ENCODE measurements around the gene TMBIM1. TPM values are rescaled to one million over a fixed set of nuclear protein-coding genes. Genes with fewer than 3 reads are reported as not detected.

Gene TMBIM1
- total RNA-seq, 1 experiment from 2014 or later, result 23.5 TPM

GRCh38 chr2:218289639-218290315 is 2.5 kb downstream of the TMBIM1 start:
- ATAC-seq, result no peak
- H3K4me3 Mint-ChIP-seq, result no peak overlapping the region; the same call in 1 of the 2 replicates
- no peaks in the 10 kb centered on the region for H3K36me3 Mint-ChIP-seq
- peaks cover 48% of the 10 kb centered on the region for H3K4me1 Mint-ChIP-seq
- POLR2A ChIA-PET, result no interaction called here
- H3K9me3 Mint-ChIP-seq, result no peaks in the 10 kb centered on the region
- no peak overlapping the region for H3K27ac Mint-ChIP-seq
- TF ChIP-seq, protein P1, sequence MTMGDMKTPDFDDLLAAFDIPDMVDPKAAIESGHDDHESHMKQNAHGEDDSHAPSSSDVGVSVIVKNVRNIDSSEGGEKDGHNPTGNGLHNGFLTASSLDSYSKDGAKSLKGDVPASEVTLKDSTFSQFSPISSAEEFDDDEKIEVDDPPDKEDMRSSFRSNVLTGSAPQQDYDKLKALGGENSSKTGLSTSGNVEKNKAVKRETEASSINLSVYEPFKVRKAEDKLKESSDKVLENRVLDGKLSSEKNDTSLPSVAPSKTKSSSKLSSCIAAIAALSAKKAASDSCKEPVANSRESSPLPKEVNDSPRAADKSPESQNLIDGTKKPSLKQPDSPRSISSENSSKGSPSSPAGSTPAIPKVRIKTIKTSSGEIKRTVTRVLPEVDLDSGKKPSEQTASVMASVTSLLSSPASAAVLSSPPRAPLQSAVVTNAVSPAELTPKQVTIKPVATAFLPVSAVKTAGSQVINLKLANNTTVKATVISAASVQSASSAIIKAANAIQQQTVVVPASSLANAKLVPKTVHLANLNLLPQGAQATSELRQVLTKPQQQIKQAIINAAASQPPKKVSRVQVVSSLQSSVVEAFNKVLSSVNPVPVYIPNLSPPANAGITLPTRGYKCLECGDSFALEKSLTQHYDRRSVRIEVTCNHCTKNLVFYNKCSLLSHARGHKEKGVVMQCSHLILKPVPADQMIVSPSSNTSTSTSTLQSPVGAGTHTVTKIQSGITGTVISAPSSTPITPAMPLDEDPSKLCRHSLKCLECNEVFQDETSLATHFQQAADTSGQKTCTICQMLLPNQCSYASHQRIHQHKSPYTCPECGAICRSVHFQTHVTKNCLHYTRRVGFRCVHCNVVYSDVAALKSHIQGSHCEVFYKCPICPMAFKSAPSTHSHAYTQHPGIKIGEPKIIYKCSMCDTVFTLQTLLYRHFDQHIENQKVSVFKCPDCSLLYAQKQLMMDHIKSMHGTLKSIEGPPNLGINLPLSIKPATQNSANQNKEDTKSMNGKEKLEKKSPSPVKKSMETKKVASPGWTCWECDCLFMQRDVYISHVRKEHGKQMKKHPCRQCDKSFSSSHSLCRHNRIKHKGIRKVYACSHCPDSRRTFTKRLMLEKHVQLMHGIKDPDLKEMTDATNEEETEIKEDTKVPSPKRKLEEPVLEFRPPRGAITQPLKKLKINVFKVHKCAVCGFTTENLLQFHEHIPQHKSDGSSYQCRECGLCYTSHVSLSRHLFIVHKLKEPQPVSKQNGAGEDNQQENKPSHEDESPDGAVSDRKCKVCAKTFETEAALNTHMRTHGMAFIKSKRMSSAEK (CRISPR knock-in tag; IDR thresholded peaks at IDR 0.05; ENCODE audit: borderline replicate concordance), result no peak
- no peak for TF ChIP-seq ZNF671 (CRISPR knock-in tag; IDR thresholded peaks at IDR 0.05)
- peaks cover 4% of the 10 kb centered on the region; the same call in 1 of the 2 replicates for H3K27me3 Mint-ChIP-seq (ENCODE audit: low read depth)
- no peak for DNase-seq (ENCODE audit: low spot score)
- CTCF ChIA-PET, result interaction anchor here (1.2 to 2.4 kb wide), 2 partner anchors 12 to 19 kb away, joined by 5 to 9 read pairs; partner anchors contain the start of genes AAMP and PNKD

- Mint-ChIP-seq H3K36me3 (no peaks in the 10 kb centered on the region), H3K9me3 (no peaks in the 10 kb centered on the region), H3K27me3 (ENCODE audit: low read depth) (0 out of 2 replicates have a peak, but pooled peaks cover 4% of the 10 kb centered on the region), H3K27ac (peak overlapping the region; percentile 43), H3K4me3 (no peak overlapping the region; the same call in 1 of the 2 replicates), H3K4me1 (peaks cover 26% of the 10 kb centered on the region)
- no peak for TF ChIP-seq PRRX2 (CRISPR knock-in tag; IDR thresholded peaks at IDR 0.05)
- peak; percentile 66 for TF ChIP-seq ZNF423 (CRISPR knock-in tag; IDR thresholded peaks at IDR 0.05)
- TF ChIP-seq KAT7 (CRISPR knock-in tag; IDR thresholded peaks at IDR 0.05; ENCODE audit: borderline replicate concordance), result no peak
- ChIA-PET POLR2A (interaction anchor here (0.5 to 1.8 kb wide), 6 partner anchors 12 to 1592 kb away, joined by 3 to 10 read pairs (median 4); partner anchors contain the start of genes AAMP, IGFBP5 and PNKD), CTCF (interaction anchor here (0.5 to 3.2 kb wide), 13 partner anchors 14 to 1302 kb away, joined by 3 to 21 read pairs (median 6); partner anchors contain the start of genes AAMP, CATIP, CTDSP1 and PNKD)
- ATAC-seq, result peak; percentile 93
- peak; percentile 78 for DNase-seq (ENCODE audit: low spot score)
Observed at GRCh38 chr2:218286570-218287459, 5.5 kb downstream of the TMBIM1 start.

DNA sequence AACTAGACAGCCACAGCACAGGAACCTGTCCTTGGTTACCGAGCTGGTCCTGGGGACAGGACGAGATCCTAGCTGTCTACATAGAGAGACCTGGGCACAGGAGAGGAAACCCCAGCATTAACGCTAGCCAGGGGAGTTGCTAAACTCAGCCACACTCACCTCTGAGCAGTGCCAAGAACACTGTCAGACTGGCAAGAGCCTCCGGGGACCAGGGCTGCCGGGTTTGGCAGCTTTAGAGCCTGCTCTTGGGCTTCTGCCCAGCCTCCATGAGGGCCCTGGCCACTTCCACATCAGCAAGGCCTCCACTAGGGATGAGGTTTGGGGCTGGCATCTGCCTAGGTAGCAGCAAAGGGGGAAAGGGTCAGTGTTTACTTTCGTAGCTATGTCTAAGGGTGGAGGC is 6.7 kb downstream of the TMBIM1 start:
- ATAC-seq (no peak), DNase-seq (ENCODE audit: low spot score) (no peak)
- Mint-ChIP-seq H3K36me3 (no peaks in the 10 kb centered on the region), H3K4me3 (no peak overlapping the region), H3K27me3 (ENCODE audit: low read depth) (no peaks in the 10 kb centered on the region), H3K27ac (peak overlapping the region; percentile 11; the same call in 1 of the 2 replicates), H3K4me1 (peaks cover 19% of the 10 kb centered on the region), H3K9me3 (no peaks in the 10 kb centered on the region)
- ChIA-PET POLR2A (no interaction called here), CTCF (interaction anchor here (1.4 to 3.2 kb wide), 3 partner anchors 13 to 72 kb away, joined by 3 to 21 read pairs (median 14); partner anchors contain the start of gene CATIP)
- TF ChIP-seq FOXK1 (CRISPR knock-in tag; IDR thresholded peaks at IDR 0.05), result no peak
- no peak for TF ChIP-seq NFE2L1 (CRISPR knock-in tag; IDR thresholded peaks at IDR 0.05)
- TF ChIP-seq CDX4 (CRISPR knock-in tag; IDR thresholded peaks at IDR 0.05; ENCODE audit: borderline replicate concordance), result no peak
- TF ChIP-seq SMAD4 (CRISPR knock-in tag; IDR thresholded peaks at IDR 0.05), result no peak
- TF ChIP-seq, protein P2, sequence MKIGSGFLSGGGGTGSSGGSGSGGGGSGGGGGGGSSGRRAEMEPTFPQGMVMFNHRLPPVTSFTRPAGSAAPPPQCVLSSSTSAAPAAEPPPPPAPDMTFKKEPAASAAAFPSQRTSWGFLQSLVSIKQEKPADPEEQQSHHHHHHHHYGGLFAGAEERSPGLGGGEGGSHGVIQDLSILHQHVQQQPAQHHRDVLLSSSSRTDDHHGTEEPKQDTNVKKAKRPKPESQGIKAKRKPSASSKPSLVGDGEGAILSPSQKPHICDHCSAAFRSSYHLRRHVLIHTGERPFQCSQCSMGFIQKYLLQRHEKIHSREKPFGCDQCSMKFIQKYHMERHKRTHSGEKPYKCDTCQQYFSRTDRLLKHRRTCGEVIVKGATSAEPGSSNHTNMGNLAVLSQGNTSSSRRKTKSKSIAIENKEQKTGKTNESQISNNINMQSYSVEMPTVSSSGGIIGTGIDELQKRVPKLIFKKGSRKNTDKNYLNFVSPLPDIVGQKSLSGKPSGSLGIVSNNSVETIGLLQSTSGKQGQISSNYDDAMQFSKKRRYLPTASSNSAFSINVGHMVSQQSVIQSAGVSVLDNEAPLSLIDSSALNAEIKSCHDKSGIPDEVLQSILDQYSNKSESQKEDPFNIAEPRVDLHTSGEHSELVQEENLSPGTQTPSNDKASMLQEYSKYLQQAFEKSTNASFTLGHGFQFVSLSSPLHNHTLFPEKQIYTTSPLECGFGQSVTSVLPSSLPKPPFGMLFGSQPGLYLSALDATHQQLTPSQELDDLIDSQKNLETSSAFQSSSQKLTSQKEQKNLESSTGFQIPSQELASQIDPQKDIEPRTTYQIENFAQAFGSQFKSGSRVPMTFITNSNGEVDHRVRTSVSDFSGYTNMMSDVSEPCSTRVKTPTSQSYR (CRISPR knock-in tag; IDR thresholded peaks at IDR 0.05), result no peak
- no peak for TF ChIP-seq GTF2I (CRISPR knock-in tag; conservative IDR thresholded peaks at IDR 0.05)
- no peak for TF ChIP-seq NR3C1 (CRISPR knock-in tag; conservative IDR thresholded peaks at IDR 0.05; ENCODE audit: low read depth)
- no peak for TF ChIP-seq NFYB (CRISPR knock-in tag; conservative IDR thresholded peaks at IDR 0.05; ENCODE audit: low read depth)
- no peak for TF ChIP-seq ZNF219 (CRISPR knock-in tag; IDR thresholded peaks at IDR 0.05; ENCODE audit: borderline replicate concordance)
- no peak for TF ChIP-seq ATF2 (CRISPR knock-in tag; IDR thresholded peaks at IDR 0.05; ENCODE audit: borderline replicate concordance, low read depth)

All from WTC11 (cell line).